ENCODE measurements around the gene RPS27L. TPM values are rescaled to one million over a fixed set of nuclear protein-coding genes. Genes with fewer than 3 reads are reported as not detected.
A peak's percentile ranks its signal among the peaks of the same experiment; 100 is the strongest.

RPS27L gene
- total and polyA plus RNA-seq, 2 donors (not counting 1 experiment from before 2014, with no cell fraction given), result 481 to 482 TPM

GRCh38 chr15:63145426-63145825, 11.9 kb downstream of the RPS27L start:
- peaks cover 9% of the 10 kb centered on the region for H3K36me3 ChIP-seq (ENCODE audit: control insufficient read depth, insufficient read depth, low read length)
- no peaks in the 10 kb centered on the region for H3K9me3 ChIP-seq (ENCODE audit: control insufficient read depth, insufficient read depth, low read depth, low read length)
- H3K9ac ChIP-seq (ENCODE audit: insufficient read depth, low read length), result no peak overlapping the region
- peaks cover 2% of the 10 kb centered on the region for H3K4me1 ChIP-seq (ENCODE audit: control insufficient read depth, extremely low read depth, insufficient read depth, low read length)
- no peaks in the 10 kb centered on the region for H3K79me2 ChIP-seq (ENCODE audit: control insufficient read depth, insufficient read depth, low read length)
- peak in 1 of 2 donors; percentile 15 for DNase-seq (ENCODE audit: low read depth in 2 of 2)
- no peak overlapping the region for H3K4me2 ChIP-seq (ENCODE audit: extremely low read depth, insufficient read depth, low read length)
- no peaks in the 10 kb centered on the region for H3K27me3 ChIP-seq (ENCODE audit: control insufficient read depth, insufficient read depth, low read length)
- H3K4me3 ChIP-seq (replicated peaks in 1 of 4; ENCODE audit: control extremely low read depth in 1 of 4, insufficient read depth in 1 of 4, low read depth in 3 of 4, low read length in 4 of 4), result no peak overlapping the region
- H4K20me1 ChIP-seq (ENCODE audit: control insufficient read depth, extremely low read depth, insufficient read depth, low read length), result no peaks in the 10 kb centered on the region
- H2AFZ ChIP-seq (ENCODE audit: low read length), result no peak overlapping the region
- no peak for TF ChIP-seq EZH2 (IDR thresholded peaks at IDR 0.05; ENCODE audit: low read length, missing control alignments)
- TF ChIP-seq CTCF (conservative IDR thresholded peaks at IDR 0.05 in 1 of 2, IDR thresholded peaks at IDR 0.05 in 1 of 2; ENCODE audit: low read depth in 1 of 2, low read length in 2 of 2), result no peak
- no peak overlapping the region for H3K27ac ChIP-seq (ENCODE audit: insufficient read depth, low read length)

- Histone ChIP-seq H3K4me2 (ENCODE audit: extremely low read depth, insufficient read depth, low read length) (no peak overlapping the region), H2AFZ (ENCODE audit: low read length) (no peak overlapping the region), H3K9ac (ENCODE audit: insufficient read depth, low read length) (no peak overlapping the region), H3K9me3 (ENCODE audit: control insufficient read depth, insufficient read depth, low read depth, low read length) (no peaks in the 10 kb centered on the region), H3K27ac (ENCODE audit: insufficient read depth, low read length) (no peak overlapping the region), H3K36me3 (ENCODE audit: control insufficient read depth, insufficient read depth, low read length) (peaks cover 2% of the 10 kb centered on the region), H3K4me1 (ENCODE audit: control insufficient read depth, extremely low read depth, insufficient read depth, low read length) (no peaks in the 10 kb centered on the region), H3K4me3 (replicated peaks in 1 of 4; ENCODE audit: control extremely low read depth in 1 of 4, insufficient read depth in 1 of 4, low read depth in 3 of 4, low read length in 4 of 4) (no peak overlapping the region), H3K79me2 (ENCODE audit: control insufficient read depth, insufficient read depth, low read length) (no peaks in the 10 kb centered on the region), H3K27me3 (ENCODE audit: control insufficient read depth, insufficient read depth, low read length) (no peaks in the 10 kb centered on the region), H4K20me1 (ENCODE audit: control insufficient read depth, extremely low read depth, insufficient read depth, low read length) (no peaks in the 10 kb centered on the region)
- TF ChIP-seq CTCF (conservative IDR thresholded peaks at IDR 0.05 in 1 of 2, IDR thresholded peaks at IDR 0.05 in 1 of 2; ENCODE audit: low read depth in 1 of 2, low read length in 2 of 2) (no peak), EZH2 (IDR thresholded peaks at IDR 0.05; ENCODE audit: low read length, missing control alignments) (no peak)
- no peak for DNase-seq (ENCODE audit: low read depth in 2 of 2)
Measured at GRCh38 chr15:63140936-63141335, 16.3 kb downstream of the RPS27L start.

- Histone ChIP-seq H3K9me3 (ENCODE audit: control insufficient read depth, insufficient read depth, low read depth, low read length) (no peaks in the 10 kb centered on the region), H4K20me1 (ENCODE audit: control insufficient read depth, extremely low read depth, insufficient read depth, low read length) (no peaks in the 10 kb centered on the region), H3K4me2 (ENCODE audit: extremely low read depth, insufficient read depth, low read length) (peak overlapping the region; percentile 17), H3K27me3 (ENCODE audit: control insufficient read depth, insufficient read depth, low read length) (no peaks in the 10 kb centered on the region), H3K36me3 (ENCODE audit: control insufficient read depth, insufficient read depth, low read length) (peaks cover 2% of the 10 kb centered on the region), H3K79me2 (ENCODE audit: control insufficient read depth, insufficient read depth, low read length) (peaks cover 4% of the 10 kb centered on the region), H3K4me1 (ENCODE audit: control insufficient read depth, extremely low read depth, insufficient read depth, low read length) (peaks cover 10% of the 10 kb centered on the region), H2AFZ (ENCODE audit: low read length) (no peak overlapping the region), H3K9ac (ENCODE audit: insufficient read depth, low read length) (no peak overlapping the region), H3K27ac (ENCODE audit: insufficient read depth, low read length) (no peak overlapping the region), H3K4me3 (replicated peaks in 1 of 4; ENCODE audit: control extremely low read depth in 1 of 4, insufficient read depth in 1 of 4, low read depth in 3 of 4, low read length in 4 of 4) (no peak overlapping the region)
- TF ChIP-seq EZH2 (IDR thresholded peaks at IDR 0.05; ENCODE audit: low read length, missing control alignments) (no peak), CTCF (conservative IDR thresholded peaks at IDR 0.05 in 1 of 2, IDR thresholded peaks at IDR 0.05 in 1 of 2; ENCODE audit: low read depth in 1 of 2, low read length in 2 of 2) (no peak)
- DNase-seq (ENCODE audit: low read depth in 2 of 2), result peak in 1 of 2 donors; percentile 37
Measured at GRCh38 chr15:63136742-63137141, 20.5 kb downstream of the RPS27L start.
